22Rv1 (cell line): Measurements from ENCODE around the gene INPP5D.

ENCODE experiments used
- CTCF ChIP-seq: fragments of 450-650 bp; IDR thresholded peaks from 2 replicates; pipeline ENCODE4 v1.5.1; 2017; ENCODE audit warnings: mild to moderate bottlenecking
- ZFX ChIP-seq: fragments of 450-650 bp; IDR thresholded peaks from 2 replicates; pipeline ENCODE4 v1.6.1; 2017; ENCODE audit warnings: antibody characterized with exemption, borderline replicate concordance

GRCh38 chr2:233143700-233144331, 83.7 kb downstream of the INPP5D start:
- TF ChIP-seq CTCF (no peak), ZFX (no peak)
